Kidney (tissue), 14 donors: ENCODE data around the gene NCBP2L. TPM values are rescaled to one million over a fixed set of nuclear protein-coding genes. Genes with fewer than 3 reads are reported as not detected.

Experiments
- DNase-seq, 5 donors: peaks; one replicate each; pipeline ENCODE4 v3.0.0-alpha.2; 2013 to 2020
- FAIRE-seq: peaks from 2 replicates; lab custom pipeline; 2012; peaks lifted over from hg19 to GRCh38; lab: Jason Lieb, UNC
- H3K27ac ChIP-seq, 2 donors: one replicate each; pipeline ENCODE4 v1.7.0; 2013; ENCODE audit warnings: low read depth in 2 of 2, low read length in 2 of 2, inconsistent platforms in 1 of 2
- H3K27me3 ChIP-seq: one replicate; pipeline ENCODE4 v1.7.1; 2013; ENCODE audit warnings: low read length, inconsistent platforms; ENCODE audit not compliant: control insufficient read depth, insufficient read depth
- H3K36me3 ChIP-seq, 3 donors: one replicate each; pipeline versions ENCODE4 v1.7.0 to v1.7.1; 2013; ENCODE audit warnings: low read length in 3 of 3, control low read depth in 1 of 3, inconsistent platforms in 1 of 3; ENCODE audit not compliant: insufficient read depth in 3 of 3, control insufficient read depth in 2 of 3
- H3K4me1 ChIP-seq, 3 donors: one replicate each; pipeline versions ENCODE4 v1.7.0 to v1.7.1; 2013; ENCODE audit warnings: low read length in 3 of 3, inconsistent platforms in 1 of 3, low read depth in 1 of 3; ENCODE audit not compliant: control insufficient read depth in 2 of 3, insufficient read depth in 2 of 3
- H3K4me3 ChIP-seq, 3 donors: one replicate each; pipeline versions ENCODE4 v1.7.0 to v1.8.1; 2013; ENCODE audit warnings: low read length in 3 of 3, control low read depth in 1 of 3, inconsistent platforms in 1 of 3
- H3K9ac ChIP-seq, 3 donors: one replicate each; pipeline versions ENCODE4 v1.7.0 to v1.7.1; 2013; ENCODE audit warnings: low read length in 3 of 3, control low read depth in 1 of 3, inconsistent platforms in 1 of 3
- H3K9me3 ChIP-seq, 3 donors: one replicate each; pipeline versions ENCODE4 v1.7.0 to v1.7.1; 2013; ENCODE audit warnings: low read length in 3 of 3, control low read depth in 1 of 3, inconsistent platforms in 1 of 3; ENCODE audit not compliant: control insufficient read depth in 2 of 3, insufficient read depth in 1 of 3
- intact Hi-C: fragments of 100-400 bp; cut with DNase I; formaldehyde crosslinking; loops from one replicate; pipeline ENCODE4 v1.11.1; 2022
- polyA plus RNA-seq: library from polyadenylated mRNA; stranded (reverse); fragments of 350-450 nt; fragmentation: Illumina TruSeq; extraction: RNeasy Lipid Tissue Mini Kit (QIAGEN cat#74804); gene quantifications from one replicate; pipeline ENCODE4 v1.2.3, GENCODE V29; 2014; ENCODE audit warnings: low read depth, low replicate concordance; ENCODE audit not compliant: insufficient read depth
- total RNA-seq: library from RNA; stranded (reverse); fragmentation: NEBNext Ultra II Directional; extraction: Animal tissue kit (Norgen Biotek cat#: 25700); gene quantifications from one replicate; pipeline ENCODE4 v1.2.1, GENCODE V29; 2021
- TF ChIP-seq, protein P1 (sequence below): IDR thresholded peaks from 3 replicates; pipeline ENCODE4 v1.5.1; 2012; ENCODE audit warnings: mild to moderate bottlenecking, moderate library complexity, borderline replicate concordance; ENCODE audit not compliant: insufficient read depth; ENCODE audit errors: extremely low read depth
- donor health status: control.
- donor health status: control.
- donor health status: control.
- donor health status: control.
- donor health status: control.
- donor health status: DM: yes; HTN: yes; CAD: no.
- donor health status: Normal renal cell carcinoma (clear cell type).

NCBP2L gene
- total and polyA plus RNA-seq, 2 donors from 2014 or later: not detected

DNA sequence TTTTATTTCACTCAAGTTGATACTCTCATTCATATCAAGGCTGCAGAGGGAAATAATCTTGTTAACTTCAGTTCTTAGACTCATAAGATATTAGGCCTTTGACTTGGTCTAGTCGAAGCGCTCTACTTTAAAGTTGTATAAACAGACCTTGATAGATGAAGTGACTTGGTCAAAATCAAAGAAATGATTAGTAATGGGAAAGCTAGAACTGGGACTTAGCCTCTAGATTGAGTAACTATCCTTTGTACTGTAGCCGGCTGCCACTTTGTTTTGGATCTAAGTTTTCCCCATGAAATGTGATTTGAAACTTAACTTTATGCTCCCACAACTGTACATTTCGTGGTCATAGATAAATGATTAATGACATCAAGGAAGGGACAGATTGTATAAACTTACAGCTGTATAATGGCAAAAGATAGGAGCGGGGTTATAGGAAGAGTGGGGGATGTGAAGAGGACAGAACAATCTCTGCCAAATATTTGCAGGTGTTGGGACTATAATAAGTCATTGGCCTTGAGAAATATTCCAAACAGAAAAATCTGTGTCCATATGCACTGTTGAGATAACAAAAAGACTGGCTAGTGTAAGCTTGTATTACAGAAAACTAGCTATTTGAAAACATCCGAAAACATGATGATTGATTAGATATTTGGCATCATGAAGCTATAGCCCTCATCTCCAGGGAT, 65.3 kb downstream of the NCBP2L start:
- TF ChIP-seq, protein P1, sequence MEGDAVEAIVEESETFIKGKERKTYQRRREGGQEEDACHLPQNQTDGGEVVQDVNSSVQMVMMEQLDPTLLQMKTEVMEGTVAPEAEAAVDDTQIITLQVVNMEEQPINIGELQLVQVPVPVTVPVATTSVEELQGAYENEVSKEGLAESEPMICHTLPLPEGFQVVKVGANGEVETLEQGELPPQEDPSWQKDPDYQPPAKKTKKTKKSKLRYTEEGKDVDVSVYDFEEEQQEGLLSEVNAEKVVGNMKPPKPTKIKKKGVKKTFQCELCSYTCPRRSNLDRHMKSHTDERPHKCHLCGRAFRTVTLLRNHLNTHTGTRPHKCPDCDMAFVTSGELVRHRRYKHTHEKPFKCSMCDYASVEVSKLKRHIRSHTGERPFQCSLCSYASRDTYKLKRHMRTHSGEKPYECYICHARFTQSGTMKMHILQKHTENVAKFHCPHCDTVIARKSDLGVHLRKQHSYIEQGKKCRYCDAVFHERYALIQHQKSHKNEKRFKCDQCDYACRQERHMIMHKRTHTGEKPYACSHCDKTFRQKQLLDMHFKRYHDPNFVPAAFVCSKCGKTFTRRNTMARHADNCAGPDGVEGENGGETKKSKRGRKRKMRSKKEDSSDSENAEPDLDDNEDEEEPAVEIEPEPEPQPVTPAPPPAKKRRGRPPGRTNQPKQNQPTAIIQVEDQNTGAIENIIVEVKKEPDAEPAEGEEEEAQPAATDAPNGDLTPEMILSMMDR: no peak
- Histone ChIP-seq H3K9me3 (no peaks in the 10 kb centered on the region), H3K4me1 (no peaks in the 10 kb centered on the region), H3K36me3 (peaks cover 0 to 7% (median 4%) of the 10 kb centered on the region in 3 donors), H3K9ac (no peak overlapping the region), H3K27ac (no peak overlapping the region), H3K4me3 (no peak overlapping the region), H3K27me3 (no peaks in the 10 kb centered on the region)
- no peak for FAIRE-seq
- DNase-seq: no peak
- intact Hi-C loops: no loop called here

Other genes starting within 250 kb of the NCBP2L start
- gene PRPS1, start 149.2 kb upstream of the NCBP2L start, total RNA-seq: 32.8 TPM
- 29.3 TPM for gene PRPS1, start 149.2 kb upstream of the NCBP2L start, polyA plus RNA-seq
- gene TSC22D3, start 1.9 kb upstream of the NCBP2L start, total RNA-seq: 320 TPM
- gene TSC22D3, start 1.9 kb upstream of the NCBP2L start, polyA plus RNA-seq: 160 TPM
- 16.5 TPM for gene MID2, start 48.1 kb downstream of the NCBP2L start, total RNA-seq
- 2.7 TPM for gene MID2, start 48.1 kb downstream of the NCBP2L start, polyA plus RNA-seq
- not detected for gene TEX13B, start 204.6 kb downstream of the NCBP2L start, total RNA-seq
- not detected for gene TEX13B, start 204.6 kb downstream of the NCBP2L start, polyA plus RNA-seq